HG03066 (cell line): ENCODE results near the gene MECR.

Experiments
- ATAC-seq: cut with Tn5 transposase; IDR thresholded peaks from one replicate; pipeline ENCODE4 v1.9.1; 2021; ENCODE audit warnings: low read depth; ENCODE audit not compliant: unreplicated experiment

Gene MECR

DNA sequence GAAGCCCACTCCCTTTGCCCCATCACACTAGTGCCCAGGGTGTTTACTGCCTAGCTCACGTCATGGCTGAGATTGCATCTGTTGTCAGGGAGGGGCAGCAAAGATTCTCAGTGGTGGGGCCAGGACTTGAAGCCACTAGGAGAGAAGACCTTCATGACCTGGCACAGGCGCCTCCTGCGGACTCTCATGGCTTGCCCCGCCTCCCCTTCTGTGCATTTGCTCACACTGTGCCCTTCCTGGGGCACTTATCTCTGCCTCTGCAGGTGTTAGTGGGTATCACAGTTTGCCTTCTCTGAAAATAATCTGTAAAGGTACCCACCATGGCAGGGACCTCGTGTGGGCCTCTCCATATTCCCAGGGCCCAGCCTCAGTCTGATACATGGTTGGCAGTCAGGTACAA is 25.7 kb upstream of the MECR start:
- no peak for ATAC-seq

DNA sequence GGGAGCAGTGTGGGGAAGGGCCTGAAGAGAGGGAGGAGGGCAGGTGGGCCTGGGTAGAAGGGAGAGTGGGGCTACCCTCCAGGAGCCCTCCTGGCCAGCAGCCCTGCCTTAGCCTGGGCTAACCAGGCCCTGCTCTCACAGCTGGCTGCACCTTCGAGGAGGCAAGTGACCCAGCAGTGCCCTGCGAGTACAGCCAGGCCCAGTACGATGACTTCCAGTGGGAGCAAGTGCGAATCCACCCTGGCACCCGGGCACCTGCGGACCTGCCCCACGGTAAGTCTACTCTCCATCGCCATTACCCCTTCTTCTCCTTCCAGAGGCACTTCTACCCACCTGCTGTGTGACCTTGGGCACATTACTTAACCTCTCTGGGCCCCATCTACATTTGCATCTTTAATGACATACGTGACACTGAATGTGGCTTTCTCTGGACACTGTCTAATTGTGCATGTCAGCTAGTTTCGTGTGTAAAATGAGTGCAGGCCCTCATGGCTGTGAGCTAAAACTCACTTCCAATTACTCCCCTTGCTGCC is 24.5 kb upstream of the MECR start:
- no peak for ATAC-seq

DNA sequence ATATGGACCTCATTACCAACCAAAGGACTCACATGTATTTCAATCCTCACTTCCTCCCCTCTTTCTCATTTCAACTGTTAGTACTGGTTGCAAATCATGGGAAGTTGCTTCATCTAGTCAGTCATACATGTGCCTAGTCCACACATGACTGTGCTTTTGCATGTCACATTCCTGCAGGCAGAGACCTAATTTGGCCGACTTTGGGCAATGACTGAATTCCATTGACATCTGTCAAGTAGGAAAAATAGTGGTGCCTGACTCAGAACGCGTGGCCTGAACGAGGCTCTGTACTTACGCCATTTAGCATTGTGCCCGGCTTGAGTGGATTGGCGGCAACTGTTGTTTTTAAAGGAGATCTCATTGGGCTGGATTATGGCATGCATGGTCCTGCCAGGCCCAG is 23.6 kb upstream of the MECR start:
- no peak for ATAC-seq

DNA sequence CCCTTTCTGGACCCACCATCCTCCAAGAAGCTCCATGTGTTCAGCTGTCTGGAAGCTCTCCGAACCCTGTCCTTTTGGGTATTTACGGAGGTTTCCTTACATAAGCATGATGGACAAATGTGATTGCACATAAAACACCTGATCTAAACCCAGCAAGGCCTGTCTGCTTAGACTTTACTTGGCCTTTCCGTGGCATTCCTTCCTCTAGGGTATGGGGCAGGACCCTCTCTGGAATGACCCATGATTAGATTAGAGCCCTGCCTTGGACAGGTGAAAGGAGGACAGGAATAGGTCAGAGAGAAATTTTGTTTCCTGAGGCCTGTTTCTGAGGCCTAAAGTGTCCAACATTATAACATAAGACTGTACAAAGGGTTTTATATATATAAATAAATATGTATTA is 22.4 kb upstream of the MECR start:
- no peak for ATAC-seq

DNA sequence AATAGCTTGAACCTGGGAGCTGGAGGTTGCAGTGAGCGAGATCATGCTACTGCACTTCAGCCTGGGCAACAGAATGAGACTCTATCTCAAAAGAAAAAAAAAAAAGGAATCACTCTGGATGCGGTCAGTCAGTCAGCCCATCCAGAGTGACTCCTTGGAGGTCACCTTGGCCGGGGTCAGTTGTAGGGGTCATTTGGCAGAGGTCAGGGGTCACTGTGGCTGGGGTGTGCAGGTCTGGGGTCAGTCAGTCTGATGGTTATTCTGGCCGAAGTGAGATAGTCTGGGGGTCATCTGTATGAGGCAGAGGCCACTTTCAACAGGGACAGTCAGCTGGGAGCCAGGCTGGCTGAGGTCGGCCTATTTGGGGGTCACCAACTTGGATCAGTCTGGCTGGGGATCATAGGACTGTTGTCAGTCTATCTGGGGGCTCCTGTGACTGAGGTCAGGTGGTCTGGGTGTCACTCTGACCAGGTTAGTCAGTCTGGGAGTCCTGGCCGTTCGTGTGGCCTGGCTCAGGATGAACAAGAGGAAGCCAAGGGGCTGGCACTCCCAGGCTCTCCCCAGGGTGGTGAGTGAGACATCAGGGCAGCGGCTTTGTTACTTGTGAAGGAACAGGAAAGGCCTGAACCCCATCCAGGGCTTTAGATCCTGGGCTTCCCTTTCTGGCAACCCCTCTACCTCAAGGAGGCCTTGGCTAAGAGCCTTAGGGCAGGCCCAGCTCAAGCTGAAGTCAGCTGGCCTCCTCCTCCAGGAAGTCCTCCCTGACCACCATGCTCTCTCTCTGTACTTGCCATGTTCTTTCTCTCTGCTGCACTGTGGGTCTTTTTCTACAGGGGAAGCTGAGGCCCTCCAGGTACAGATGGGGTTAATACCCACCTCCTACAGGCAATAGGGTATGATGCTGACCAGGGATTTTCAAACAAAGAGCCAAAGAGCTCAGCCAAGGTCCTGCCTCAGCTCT is 20.7 kb upstream of the MECR start:
- no peak for ATAC-seq

DNA sequence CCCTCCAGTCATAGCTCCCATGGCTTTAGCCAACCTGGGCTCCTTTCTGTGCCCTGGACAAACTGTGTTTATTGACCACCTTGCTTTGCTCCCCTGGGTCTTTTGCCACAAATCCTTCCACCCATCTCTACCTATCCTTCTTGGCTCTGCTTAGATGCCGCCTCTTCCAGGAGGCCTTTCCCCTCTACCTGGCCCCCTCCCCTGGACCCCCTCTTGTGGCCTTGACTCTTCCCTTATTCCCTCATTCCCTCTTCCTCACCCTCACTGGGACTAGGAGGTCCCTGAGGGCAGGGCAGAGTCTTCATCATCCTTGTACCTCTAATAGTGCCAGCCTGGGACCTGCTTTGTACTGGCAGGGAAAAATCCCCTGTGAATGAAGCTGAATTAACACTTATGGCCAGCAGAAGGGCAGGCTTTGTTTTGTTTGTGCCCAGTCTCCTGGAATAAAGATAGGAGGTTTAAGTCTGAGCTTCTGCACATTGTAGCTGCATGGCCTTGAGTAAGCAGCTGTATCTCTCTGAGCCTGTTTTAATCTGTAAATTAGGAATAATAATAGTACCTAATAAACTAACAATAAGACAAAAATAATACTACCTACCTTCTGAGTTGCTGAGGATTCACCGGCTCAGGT is 19.3 kb upstream of the MECR start:
- ATAC-seq = no peak

DNA sequence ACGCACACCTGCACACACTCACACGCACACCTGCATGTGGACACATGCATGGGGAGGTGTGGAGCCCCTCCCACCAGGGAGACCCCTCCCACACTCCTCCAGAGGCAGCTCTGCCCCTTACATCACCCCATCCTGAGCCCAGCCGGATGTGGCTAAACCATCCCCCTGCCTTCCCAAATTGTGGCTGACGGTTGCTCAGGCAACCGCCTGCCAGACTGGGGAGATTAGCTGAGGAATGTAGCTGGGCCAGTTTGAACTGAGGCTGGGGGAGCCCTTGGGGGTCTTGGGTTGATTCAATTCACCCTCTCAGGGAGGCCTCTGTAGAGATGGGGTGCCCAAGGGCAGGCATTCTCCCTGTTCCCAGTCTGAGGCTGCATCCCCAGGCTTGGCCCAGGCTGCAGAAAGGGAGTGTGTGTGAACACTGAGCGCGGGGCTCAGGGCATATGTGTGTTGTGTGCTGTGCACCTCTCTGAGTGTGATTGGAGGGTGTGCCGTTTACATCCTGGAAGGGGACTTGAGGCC is 18.5 kb upstream of the MECR start:
- ATAC-seq = no peak

DNA sequence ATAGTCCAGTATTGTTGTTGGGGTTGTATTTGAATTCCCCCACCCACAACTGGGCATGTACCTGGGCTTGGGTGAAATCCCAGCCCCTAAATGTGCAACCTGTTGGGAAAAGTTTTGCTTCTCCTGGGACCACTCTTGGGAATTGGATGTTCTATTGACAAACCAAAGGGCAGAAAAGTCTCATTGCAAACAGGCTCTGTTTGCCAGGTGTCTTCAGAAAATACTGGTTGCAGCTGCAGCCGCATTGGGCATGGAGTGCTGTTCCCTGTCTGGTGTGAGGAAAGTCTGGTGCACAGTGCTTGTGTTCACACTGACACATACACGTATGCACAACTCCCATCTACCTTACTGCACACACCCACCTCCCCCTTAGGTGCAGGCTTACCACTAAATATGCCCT is 17.7 kb upstream of the MECR start:
- no peak for ATAC-seq

DNA sequence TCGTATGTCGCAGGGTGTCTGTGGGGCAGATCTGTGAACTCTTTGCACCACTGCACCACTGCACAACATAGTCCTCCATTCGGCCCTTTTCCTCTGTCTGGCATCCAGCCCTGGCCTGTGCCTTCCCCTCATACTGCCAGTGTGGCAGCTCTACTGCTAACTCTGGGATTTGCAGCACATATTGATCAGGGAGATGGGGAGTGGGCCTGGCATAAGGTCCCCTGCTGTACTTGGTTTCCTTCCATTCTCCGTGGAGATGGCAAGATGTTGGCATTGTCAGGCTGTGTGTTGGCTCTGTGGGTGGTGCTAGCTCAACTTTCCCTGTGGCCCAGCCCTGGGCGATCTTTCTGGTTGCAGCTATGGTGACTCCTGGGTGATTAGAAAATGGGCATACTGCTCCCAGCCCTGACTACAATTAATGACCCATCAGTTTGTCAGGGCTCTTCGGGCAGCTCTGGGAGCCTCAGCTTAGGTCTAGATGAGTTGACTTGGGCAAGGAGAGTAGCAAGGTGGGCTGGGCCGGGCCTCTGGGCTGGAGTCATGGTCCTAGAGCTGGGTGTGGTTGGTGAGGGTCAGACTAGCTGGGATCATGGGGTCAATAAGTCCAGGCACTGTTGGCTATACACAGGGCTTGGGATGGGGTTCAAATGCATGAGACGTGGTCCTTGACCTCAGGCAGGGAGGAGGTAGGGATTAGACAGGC is 17.0 kb upstream of the MECR start:
- no peak for ATAC-seq

DNA sequence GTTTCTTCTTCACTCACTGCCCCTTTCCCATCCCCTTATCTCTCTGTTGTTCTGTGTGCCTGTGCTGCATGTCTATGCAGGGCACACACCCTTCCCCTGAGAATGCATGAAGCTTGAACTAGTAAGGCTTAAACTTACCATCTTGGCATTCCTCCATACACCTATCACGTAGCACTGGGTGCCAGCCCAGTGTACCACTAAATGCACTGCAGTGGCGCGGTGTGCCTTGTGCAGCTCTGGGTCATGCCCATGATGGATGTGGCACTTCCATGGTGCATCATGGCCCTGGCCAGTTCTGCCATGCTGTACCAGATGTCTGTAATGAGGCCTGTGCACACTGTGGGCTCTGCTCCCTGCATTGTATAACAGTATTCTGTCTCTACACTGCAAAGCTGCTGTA is 16.3 kb upstream of the MECR start:
- no peak for ATAC-seq

DNA sequence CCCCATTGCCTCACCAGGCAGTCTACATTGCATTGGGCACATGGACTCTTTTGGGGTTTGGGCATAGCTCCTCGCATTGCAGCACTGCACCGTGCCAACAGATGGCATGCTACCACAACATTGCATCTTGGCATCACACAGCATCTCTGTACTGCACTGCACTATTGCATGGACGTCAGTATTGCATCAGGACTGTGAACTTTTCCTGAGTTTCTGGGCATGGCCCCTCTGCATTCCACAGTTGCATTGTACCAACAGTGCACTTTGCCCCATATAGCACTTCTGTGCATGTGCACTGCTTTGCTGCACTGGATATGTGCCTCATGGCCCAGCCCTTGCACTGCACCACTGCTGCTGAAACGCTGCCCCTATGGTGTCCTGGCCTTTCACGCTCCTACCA is 15.1 kb upstream of the MECR start:
- no peak for ATAC-seq

DNA sequence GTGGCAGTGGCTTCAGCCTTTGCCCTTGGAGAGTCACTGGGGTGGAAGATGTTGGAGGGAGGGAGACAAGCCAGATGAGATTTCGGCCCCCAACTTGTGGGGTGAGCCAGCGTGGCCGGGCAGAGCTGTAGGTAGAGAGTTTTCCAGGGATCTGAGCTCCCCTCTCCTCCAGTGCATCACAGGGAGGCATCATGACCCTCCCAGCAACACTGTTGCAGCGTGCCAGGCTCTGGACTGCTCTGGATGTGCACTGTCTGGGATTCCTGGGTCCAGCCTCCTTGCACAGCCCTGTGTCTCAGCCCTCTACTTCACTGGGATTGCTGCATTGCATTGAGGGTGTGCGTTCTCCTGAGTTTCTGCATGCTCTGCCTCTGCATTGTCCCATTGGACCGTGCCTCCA is 14.5 kb upstream of the MECR start:
- ATAC-seq = no peak

DNA sequence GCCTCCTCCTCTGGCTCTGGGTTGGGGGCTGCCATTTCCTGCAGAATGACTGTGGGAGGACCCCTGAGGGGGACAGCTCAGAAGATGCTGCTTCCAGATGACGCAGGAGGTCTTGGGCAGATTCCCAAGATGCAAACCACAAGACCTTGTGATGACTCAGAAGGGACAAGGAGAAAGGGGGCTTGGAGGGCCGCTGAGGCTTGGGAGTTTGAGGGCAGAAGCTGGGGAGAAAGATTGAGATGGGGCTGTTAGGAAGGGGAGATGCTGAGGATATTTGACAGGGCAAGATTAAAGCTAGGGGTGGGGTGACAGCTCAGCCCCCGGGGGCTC is 13.1 kb upstream of the MECR start:
- ATAC-seq = no peak

DNA sequence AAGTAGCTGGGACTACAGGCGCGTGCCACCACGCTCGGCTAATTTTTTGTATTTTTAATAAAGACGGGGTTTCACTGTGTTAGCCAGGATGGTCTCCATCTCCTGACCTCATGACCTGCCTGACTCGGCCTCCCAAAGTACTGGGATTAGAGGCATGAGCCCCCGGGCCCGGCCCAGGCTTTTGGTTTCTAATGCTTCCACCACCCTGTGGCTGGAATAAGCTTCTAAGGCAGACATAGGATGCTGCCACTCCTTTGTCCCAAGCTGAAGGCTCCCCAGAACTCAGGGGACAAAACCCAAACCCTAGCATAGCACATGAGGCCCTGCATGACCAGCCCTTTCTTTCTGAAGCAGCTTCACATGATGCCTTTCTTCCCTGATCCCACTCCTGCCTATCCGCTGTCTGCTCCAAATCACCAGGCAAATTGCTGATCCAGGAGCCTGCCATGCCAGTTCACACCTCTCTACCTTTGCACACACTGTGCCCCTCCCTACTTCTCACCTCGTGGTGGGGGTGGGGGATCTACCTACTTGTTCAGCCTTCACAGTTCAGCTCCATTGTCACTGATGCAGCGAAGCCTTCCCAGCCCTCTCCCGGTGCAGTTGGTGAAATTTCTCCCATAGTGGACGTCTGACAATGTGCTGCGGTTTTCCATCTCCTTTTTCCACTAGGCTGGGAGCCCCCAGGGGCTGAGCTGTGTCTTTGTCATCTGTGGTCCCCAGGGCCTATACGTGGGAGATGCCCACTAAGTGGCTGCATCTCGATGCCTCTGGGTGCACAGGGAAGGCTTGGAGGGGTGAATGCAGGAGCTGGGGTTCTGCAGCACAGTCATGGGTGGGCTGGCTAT is 12.5 kb upstream of the MECR start:
- no peak for ATAC-seq

DNA sequence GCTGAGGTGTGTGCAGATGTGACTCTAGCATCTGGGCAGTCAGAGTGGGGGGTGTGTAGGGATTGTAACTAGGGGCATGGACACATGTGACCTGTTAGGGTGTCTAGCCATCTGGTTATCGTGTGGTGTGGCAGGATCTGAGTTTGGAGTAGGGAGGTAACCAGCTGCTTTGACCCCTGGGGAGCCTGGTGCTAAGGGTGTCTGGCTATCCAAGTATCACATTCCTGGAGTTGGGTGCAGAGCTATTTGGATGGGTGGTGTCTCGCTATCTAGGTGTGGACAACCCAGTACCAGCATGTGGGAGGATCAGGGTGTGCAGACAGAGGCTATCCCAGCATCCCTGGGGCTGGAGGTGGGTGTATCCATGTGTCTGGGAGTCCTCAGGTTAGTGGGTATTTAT is 10.3 kb upstream of the MECR start:
- ATAC-seq = no peak

DNA sequence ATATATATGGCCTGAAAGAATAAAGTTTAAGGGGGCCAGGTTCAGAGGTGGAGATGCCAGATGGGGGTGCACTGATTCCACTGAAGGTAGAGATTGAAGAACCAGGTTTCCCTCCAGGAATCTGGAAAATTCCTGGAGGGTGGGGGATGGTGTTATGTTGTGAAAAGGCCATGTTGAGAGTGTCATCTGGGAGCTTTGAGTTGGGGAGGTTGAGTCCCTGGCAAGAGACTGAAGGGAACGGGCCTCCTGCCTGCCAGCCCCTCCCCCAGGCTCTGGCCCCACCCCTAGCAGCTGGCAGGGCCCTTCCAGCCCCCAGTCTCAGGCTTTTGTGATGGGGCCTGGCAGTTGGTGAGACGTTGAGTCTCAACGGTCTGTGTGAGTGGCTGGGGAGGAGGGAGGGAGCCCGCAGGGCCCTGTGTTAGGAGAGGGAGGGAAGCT is 9.7 kb upstream of the MECR start:
- ATAC-seq = no peak

DNA sequence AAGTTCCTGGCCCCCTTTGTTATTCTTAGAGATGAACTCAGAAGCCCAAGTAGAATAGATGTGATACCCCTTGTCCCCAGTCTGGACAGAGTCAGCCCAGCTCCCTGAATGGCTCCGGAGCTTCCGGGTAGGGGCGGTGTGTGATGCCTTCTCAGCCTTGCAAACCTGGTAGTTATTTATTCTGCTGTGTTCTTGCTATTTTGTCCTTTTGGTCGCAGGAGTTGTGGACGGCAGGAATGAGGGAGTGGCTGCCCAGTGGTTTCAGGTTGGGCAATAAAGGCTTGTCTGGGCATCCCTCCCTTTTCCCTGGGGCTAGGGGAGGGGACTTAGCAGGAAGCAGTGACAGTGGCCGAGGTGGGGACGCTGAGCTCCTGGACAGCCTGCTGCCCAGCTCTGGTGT is 8.4 kb upstream of the MECR start:
- no peak for ATAC-seq

DNA sequence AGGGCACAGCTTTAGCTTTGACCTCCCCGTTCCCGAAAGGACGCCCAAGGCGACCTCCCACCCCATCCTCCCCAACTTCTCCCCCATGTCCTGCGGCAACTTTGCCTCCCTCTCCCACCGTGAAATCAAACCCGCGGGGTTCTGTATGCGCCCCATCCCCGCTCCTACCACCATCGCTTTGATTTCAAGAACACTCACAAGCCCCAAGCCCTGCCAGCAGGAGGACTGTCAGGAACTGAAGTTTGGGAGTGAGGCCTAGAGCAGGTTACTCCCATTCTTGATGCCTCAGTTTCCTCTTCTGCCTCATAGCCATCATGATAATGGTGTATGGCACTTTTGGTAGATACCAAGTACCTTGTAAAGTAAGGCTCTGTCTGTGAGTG is 7.9 kb upstream of the MECR start:
- ATAC-seq = no peak

DNA sequence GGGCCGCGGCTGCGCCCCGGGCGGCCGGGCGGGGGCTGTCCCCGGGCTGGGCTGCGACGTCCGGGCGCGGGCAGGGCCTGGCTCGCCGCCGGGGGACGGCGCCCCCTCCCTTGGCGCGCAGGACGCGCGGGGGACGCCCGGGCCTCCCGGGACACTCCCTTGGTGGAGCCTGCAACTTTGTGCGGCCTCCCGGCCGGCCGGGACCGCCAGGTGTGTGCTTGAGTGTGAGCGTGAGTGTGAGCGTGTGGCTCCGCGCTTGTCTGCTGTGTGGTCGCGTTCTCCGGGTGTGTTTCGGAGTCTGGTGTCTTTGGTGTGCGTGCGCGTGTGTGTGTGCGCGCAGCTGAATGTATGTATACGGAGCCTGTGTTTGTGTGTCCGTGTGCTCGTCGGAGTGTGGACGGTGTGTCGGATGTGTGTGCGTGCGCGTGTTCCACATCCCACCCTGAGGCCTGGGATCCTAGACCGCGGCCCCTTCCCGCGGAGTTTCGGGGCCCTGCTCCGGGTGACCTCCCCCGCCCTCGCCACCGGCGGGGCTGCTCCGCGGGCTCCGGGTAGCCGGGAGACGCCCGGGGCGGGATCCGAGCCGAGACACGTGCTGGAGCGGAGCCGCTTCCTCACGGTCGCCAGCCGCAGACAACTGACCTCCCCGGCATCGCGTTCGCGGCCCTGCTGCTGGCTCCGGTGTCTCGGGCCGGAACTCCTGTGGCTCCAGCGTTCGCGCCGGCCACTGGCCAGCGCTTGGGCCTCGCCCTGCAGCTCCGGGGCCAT is 7.3 kb upstream of the MECR start:
- ATAC-seq = no peak
